ACC112 (cell line): ENCODE data around the gene SH3GL3.

Source experiments
- H2AFZ ChIP-seq: fragments of 200-600 bp; sonication (generic); one replicate; pipeline ENCODE4 v1.6.0; 2017; ENCODE audit warnings: antibody characterized with exemption, low read length; ENCODE audit not compliant: unreplicated experiment
- H3K27ac ChIP-seq: fragments of 200-600 bp; sonication (generic); 2 replicates; pipeline ENCODE4 v1.5.1; 2014; ENCODE audit warnings: low read depth, mild to moderate bottlenecking, antibody characterized with exemption, low read length, moderate library complexity
- H3K27me3 ChIP-seq: fragments of 200-600 bp; sonication (generic); 2 replicates; pipeline ENCODE4 v1.6.1; 2014; ENCODE audit warnings: mild to moderate bottlenecking, antibody characterized with exemption, low read length, moderate library complexity, mixed read lengths; ENCODE audit not compliant: insufficient read depth
- H3K36me3 ChIP-seq: fragments of 200-600 bp; sonication (generic); 2 replicates; pipeline ENCODE4 v1.6.1; 2016; ENCODE audit warnings: mild to moderate bottlenecking, antibody characterized with exemption, low read length, moderate library complexity, mixed read lengths; ENCODE audit not compliant: insufficient read depth
- H3K4me1 ChIP-seq: fragments of 200-600 bp; sonication (generic); one replicate; pipeline ENCODE4 v1.6.1; 2016; ENCODE audit warnings: low read length, mixed read lengths; ENCODE audit not compliant: insufficient read depth, unreplicated experiment, control insufficient read depth
- H3K4me3 ChIP-seq: fragments of 200-600 bp; sonication (generic); 2 replicates; pipeline ENCODE4 v1.5.1; 2014; ENCODE audit warnings: mild to moderate bottlenecking, low read depth, low read length
- H3K79me2 ChIP-seq: fragments of 200-600 bp; sonication (generic); one replicate; pipeline ENCODE4 v1.6.0; 2016; ENCODE audit warnings: low read length; ENCODE audit not compliant: control insufficient read depth, unreplicated experiment, insufficient read depth

The SH3GL3 gene

DNA sequence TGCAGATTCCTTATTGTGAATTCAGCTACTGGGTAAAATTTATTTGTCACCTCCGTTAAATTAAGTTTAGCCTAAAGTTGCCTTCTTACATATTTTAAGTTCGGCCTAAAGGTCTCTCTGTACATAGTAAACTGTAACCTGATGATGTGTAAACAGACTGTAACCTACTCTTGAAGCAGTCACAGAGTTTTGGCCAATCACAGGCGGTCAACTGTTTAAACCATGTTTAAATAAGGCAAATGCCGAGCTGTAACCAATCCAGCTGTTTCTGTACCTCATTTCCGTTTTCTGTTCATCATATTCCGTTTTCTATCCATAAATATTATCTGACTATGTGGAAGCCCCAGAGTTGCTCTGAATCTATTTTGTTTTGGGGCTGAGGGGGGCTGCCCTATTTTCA lies 204.4 kb downstream of the SH3GL3 start:
- no peaks in the 10 kb centered on the region for H3K79me2 ChIP-seq
- no peak overlapping the region for H3K27ac ChIP-seq
- peaks cover 67% of the 10 kb centered on the region for H3K27me3 ChIP-seq
- H3K36me3 ChIP-seq: no peaks in the 10 kb centered on the region
- no peak overlapping the region for H2AFZ ChIP-seq
- no peak overlapping the region for H3K4me3 ChIP-seq
- no peaks in the 10 kb centered on the region for H3K4me1 ChIP-seq

DNA sequence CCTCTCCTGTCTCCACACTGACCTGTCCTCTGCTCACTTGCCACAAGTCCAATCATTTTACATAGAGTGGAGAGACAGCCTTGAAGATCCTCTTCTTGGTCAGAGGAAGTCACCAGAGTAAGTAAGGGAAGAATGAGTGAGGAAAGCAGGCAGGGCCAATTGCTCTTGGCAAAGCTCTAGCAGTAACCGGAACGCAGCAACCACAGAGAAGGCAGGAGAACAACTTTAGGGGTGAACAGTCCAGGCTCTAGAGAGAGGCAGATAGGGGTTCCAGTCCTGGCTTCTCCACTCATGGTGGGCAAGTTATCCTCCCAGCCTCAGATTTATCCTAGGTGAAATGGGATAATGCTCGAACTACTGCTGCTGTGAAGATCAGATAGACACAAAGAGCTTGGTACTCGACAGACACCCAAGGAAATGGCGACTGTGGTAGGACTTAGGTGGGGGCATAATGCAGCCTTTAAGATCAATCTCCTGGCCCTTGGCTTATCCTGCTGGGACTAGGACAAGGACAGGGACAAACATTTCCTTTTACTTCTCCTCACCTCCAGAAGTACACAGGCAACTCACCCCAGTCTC lies 205.6 kb downstream of the SH3GL3 start:
- Histone ChIP-seq H3K79me2 (no peaks in the 10 kb centered on the region), H2AFZ (no peak overlapping the region), H3K4me3 (no peak overlapping the region), H3K4me1 (no peaks in the 10 kb centered on the region), H3K27me3 (peaks cover 64% of the 10 kb centered on the region), H3K27ac (no peak overlapping the region), H3K36me3 (no peaks in the 10 kb centered on the region)

- Histone ChIP-seq H2AFZ (no peak overlapping the region), H3K27me3 (peaks cover 64% of the 10 kb centered on the region), H3K79me2 (no peaks in the 10 kb centered on the region), H3K4me1 (no peaks in the 10 kb centered on the region), H3K27ac (no peak overlapping the region), H3K4me3 (no peak overlapping the region), H3K36me3 (no peaks in the 10 kb centered on the region)
These were observed 206.1 kb downstream of the SH3GL3 start for GRCh38 chr15:83653288-83653638.

DNA sequence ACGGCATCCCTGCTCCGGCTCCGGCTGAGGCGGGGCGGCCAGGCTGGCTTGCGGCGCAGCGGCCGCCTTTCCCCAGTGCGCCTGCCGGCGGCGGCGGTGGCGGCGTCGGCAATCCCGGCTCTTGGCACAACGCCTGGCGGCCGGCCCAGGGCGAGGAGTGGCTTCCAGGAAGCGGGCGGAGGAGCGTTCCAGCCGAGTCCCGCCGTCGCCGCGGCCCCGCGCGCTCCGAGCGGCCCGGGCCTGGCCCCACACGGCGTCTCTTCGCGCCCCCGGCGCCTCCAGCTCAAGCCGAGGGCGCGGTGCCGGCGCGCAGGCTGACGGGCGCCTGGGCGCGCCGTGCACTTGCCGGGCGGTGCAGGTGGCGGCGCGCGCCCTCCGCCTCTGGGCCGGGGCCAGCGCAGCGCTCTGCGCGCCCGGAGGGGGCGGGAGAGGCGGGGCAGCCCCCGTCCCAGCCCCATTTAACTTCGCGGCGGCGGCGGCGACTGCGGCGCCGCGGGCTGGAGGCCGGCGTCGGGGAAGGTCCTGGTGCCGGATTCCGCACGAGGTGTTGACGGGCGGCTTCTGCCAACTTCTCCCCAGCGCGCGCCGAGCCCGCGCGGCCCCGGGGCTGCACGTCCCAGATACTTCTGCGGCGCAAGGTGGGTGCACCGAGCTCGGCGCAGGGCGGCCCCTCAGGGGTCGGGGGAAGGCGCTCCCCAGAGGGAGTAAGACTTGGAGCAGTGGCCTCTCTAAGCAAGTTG lies 206.7 kb downstream of the SH3GL3 start, which contains the start of gene ADAMTSL3:
Gene ADAMTSL3 (plus strand): TSS at position 485 of the 740 bp plus-strand sequence. CDS start 1,639 bp downstream, outside the sequence.
- no peaks in the 10 kb centered on the region for H3K4me1 ChIP-seq
- peak within 1 kb of the TSS; percentile 40; the same call in 1 of the 2 replicates for H3K4me3 ChIP-seq
- no peak within 1 kb of the TSS for H2AFZ ChIP-seq
- H3K27ac ChIP-seq: no peak within 1 kb of the TSS
- peaks cover 64% of the 10 kb centered on the region for H3K27me3 ChIP-seq
- H3K36me3 ChIP-seq: no peaks in the 10 kb centered on the region
- no peaks in the 10 kb centered on the region for H3K79me2 ChIP-seq

GRCh38 chr15:83654379-83655236 lies 207.5 kb downstream of the SH3GL3 start:
- peak overlapping the region; percentile 40; the same call in 1 of the 2 replicates for H3K4me3 ChIP-seq
- H3K79me2 ChIP-seq: no peaks in the 10 kb centered on the region
- no peak overlapping the region for H2AFZ ChIP-seq
- no peaks in the 10 kb centered on the region for H3K4me1 ChIP-seq
- peaks cover 68% of the 10 kb centered on the region for H3K27me3 ChIP-seq
- H3K27ac ChIP-seq: no peak overlapping the region
- H3K36me3 ChIP-seq: no peaks in the 10 kb centered on the region

DNA sequence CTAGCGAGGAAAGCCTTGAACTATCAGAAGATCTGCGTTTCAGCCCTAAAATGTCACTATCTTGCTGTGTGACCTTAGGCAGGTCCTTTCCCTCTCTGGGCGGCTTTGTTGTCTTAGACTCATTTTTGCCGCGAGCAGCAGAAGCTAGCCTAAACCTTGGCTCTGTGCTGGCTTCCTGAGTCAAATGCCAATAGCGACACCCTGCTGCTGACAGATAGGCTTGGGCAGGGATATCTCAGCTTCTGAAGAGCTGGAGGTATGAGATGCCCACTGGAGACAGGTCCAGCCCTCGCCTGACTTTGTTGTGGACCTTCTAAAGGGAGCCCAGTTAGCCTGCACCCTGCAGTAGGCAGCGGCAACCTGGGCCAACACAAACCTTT lies 208.1 kb downstream of the SH3GL3 start:
- Histone ChIP-seq H3K36me3 (no peaks in the 10 kb centered on the region), H3K4me3 (no peak overlapping the region), H3K27ac (no peak overlapping the region), H3K27me3 (peaks cover 65% of the 10 kb centered on the region), H3K79me2 (no peaks in the 10 kb centered on the region), H2AFZ (no peak overlapping the region), H3K4me1 (no peaks in the 10 kb centered on the region)

- no peak overlapping the region for H3K4me3 ChIP-seq
- H3K27ac ChIP-seq: no peak overlapping the region
- no peaks in the 10 kb centered on the region for H3K79me2 ChIP-seq
- no peaks in the 10 kb centered on the region for H3K4me1 ChIP-seq
- peaks cover 56% of the 10 kb centered on the region for H3K27me3 ChIP-seq
- no peaks in the 10 kb centered on the region for H3K36me3 ChIP-seq
- H2AFZ ChIP-seq: no peak overlapping the region
These were observed 209.1 kb downstream of the SH3GL3 start for GRCh38 chr15:83656192-83656591.

DNA sequence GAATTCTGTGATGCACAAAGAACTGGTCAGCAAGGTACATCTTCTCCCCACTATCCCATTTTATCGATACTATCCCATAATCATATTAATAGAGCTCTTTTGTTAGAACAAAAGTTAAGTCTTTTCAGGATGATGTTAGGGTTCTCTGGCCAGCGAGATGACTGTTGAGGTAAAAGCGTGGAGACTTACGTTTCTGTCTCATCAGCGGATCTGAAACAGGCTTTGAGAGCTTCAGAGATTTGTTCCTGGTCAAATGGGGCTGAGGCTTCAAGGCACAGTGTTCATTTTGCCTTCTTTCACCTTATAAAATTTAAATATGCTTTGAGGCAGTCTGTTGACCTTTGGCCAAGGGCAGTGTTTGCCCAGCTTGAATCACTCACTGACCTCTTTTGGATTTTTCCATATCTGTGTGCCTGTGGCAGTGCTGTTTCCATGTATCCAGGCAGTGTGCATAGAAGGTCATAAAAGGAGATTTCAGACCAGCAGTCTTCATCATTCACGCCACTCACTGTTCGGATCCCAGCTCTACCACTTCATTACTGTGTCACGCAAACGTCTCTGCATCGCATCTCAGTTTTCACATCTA lies 209.9 kb downstream of the SH3GL3 start:
- Histone ChIP-seq H3K36me3 (no peaks in the 10 kb centered on the region), H3K79me2 (no peaks in the 10 kb centered on the region), H3K27ac (no peak overlapping the region), H3K4me1 (no peaks in the 10 kb centered on the region), H2AFZ (no peak overlapping the region), H3K4me3 (no peak overlapping the region), H3K27me3 (peaks cover 48% of the 10 kb centered on the region)

DNA sequence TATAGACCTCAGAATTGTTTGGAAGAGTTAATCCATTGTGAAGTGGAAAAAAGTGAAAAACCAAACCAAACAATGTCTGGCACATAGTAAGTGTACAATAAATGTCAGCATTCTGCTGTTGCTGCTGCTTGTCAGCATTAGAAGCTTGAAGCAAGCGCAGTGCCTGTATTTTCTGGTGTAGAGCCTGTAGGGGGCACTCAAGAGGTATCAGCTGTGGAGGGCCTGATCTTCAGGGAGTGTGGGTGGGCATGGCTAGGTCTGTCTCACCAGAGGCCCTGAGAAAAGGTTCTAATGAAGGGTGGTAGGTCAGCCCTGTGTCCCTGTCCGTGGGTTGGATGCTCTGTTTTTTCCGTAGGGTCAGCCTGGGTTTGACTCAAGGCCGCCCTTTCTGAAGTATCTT lies 210.4 kb downstream of the SH3GL3 start:
- Histone ChIP-seq H3K79me2 (no peaks in the 10 kb centered on the region), H3K4me3 (no peak overlapping the region), H3K4me1 (no peaks in the 10 kb centered on the region), H3K27ac (no peak overlapping the region), H2AFZ (no peak overlapping the region), H3K27me3 (peaks cover 43% of the 10 kb centered on the region), H3K36me3 (no peaks in the 10 kb centered on the region)
